Measurements from ENCODE around the gene FLYWCH2.
"Not testable (repeated sequence)": the region's sequence is repeated elsewhere in the genome, so short reads cannot be mapped to it uniquely, and the experiment has no call there.

Gene FLYWCH2

DNA sequence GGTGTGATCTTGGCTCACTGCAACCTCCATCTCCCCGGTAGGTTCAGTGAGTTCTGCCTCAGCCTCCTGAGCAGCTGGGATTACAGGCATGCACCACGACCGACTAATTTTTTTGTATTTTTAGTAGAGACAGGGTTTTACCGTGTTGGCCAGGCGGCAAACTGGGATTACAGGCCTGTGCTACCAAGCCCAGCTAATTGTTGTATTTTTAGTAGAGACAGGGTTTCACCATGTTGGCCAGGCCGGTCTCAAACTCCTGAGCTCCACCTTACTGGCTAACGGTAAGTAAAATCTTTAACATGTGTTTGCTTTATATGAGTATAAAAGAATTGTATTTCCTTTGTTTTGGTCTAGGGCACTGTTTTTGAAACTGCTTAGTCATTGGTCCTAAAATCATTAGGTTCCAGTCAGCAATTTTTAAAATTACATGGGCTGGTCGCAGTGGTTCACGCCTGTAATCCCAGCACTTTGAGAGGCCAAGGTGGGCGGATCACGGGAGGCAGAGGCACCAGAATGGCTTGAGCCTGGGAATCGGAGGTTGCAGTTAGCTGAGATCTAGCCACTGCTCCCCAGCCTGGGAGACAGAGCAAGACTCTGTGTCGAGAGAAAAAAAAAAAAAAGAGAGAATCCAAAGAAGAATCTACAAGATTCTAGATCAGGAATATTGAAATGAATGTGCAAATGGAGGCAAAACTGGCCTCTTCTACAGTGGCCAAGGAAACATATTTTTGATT lies 32.3 kb downstream of the FLYWCH2 start:
- DNase-seq, result no peak

DNA sequence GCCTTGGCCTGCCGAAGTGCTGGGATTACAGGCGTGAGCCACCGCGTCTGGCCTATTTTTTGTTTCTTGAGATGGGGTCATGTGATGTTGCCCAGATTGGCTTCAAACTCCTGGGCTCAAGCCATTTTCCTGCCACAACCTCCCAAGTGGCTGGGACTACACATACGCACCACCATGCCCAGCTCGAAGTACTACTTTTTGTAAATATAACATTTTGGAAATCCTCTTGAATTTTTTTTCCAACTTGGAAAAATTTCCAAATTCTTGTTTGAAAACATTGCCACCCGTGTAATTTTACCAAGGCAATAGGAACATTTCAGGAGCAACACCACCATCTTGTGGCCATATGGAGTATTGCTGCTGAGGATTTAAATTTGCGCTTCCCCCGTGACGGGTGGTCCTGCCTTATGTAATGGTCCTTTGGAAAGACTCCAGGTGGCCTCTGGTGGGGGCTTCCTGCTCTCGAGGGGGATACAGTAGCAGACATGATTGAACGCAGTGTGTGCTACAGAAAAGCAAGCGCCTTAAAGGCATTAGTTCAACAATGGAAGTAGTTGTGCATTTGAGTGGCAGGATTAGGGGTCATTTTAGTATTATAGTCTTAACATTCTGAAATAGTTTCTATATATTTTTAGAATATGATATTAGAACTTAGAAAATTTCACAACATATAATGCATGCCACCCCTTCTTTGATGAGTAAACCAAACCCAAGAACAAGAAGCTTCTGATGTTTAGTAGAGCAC lies 36.7 kb downstream of the FLYWCH2 start:
- DNase-seq, result peak; percentile 13

DNA sequence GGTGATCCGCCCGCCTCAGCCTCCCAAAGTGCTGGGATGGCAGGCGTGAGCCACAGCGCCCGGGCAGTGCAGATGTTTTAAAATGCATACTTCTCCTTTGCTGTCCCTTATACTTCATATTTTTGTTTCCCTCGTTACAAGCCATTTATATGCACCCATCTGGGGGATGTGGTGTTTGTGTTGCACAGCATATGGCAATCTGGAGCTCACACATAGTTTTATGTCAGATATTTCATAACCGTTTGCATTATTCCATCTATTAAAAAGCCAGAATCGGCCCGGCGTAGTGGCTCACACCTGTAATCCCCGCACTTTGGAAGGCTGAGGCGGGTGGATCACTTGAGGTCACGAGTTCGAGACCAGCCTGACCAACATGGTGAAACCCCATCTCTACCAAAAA lies 40.5 kb downstream of the FLYWCH2 start:
- no peak for DNase-seq

DNA sequence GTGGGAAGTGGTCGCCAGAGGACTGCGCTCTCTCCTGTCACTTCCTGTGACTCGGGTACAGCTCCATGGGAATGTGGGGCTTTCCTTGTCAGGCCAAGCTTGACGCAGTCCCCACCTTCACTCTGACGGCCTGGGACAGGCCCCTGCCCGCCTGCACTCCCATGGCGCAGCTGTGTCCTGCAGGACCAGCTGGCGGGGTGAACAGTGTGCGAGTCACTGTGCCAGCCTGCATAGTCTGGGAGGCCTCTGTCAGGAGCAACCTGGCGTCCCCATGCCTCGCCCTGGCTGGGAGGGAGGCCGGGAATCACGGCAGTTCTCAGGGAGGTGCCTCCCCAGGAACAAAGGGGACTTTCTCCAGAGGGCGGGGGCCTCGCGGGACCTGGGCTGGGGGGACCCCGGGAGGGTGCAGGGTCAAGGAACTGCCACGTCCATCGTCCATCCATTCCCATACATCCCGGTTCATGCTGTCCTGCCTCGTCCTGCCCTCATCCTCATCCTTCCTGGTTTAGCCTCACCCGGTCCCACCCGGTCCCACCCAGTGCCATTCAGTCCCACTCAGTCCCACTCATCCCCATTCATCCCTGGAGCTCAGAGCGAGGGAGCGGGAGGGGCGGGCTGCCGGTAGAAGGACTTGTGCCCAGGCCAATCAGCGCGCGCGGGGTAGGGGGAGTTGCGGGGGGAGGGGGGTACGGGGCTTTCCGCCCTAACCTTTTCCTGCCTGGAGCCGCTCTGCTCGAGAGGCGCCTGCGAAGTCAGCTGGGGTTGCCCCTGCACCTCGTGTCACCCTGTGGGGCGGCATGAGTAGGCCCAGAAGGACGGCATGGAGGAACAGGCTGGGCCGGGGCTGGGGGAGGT lies 42.1 kb downstream of the FLYWCH2 start:
- no peak for DNase-seq

DNA sequence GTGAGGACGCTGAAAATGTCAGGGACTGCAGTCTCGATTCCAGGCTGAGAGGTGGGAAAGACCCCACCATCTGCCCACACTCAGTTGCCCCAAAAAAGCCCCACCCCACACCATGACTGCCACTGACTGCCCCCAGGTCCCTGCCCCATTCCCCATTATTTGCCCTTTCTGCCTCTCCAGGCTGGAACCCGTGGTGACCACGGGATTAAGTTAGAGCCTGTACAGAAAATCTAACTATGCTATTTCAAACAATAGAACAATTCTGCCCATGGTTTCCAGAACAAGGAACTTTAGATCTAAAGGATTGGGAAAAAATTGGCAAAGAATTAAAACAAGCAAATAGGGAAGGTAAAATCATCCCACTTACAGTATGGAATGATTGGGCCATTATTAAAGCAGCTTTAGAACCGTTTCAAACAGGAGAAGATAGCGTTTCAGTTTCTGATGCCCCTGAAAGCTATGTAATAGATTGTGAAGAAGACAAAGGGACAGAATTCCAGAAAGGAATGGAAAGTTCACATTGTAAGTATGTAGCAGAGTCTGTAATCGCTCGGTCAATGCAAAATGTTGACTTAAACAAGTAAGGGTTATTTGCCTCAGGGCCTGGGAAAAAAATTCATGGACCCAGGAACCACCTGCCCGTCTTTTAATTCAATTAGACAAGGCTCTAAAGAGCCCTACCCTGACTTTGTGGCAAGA lies 43.1 kb downstream of the FLYWCH2 start:
- DNase-seq, result no peak

DNA sequence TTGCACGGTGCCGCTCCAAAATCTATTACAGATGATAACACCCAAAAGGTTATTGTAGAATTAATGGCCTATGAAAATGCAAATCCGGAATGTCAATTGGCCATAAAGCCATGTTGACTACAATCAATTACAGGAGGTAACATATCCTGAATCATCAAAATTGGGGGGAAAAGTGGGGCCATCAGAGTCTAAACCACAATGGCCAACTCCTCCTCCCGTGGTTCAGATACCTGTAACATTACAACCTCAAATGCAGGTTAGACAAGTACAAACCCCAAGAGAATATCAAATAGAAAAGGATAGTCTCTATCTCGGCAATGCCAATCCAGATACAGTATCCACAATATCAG lies 43.6 kb downstream of the FLYWCH2 start:
- no peak for DNase-seq

DNA sequence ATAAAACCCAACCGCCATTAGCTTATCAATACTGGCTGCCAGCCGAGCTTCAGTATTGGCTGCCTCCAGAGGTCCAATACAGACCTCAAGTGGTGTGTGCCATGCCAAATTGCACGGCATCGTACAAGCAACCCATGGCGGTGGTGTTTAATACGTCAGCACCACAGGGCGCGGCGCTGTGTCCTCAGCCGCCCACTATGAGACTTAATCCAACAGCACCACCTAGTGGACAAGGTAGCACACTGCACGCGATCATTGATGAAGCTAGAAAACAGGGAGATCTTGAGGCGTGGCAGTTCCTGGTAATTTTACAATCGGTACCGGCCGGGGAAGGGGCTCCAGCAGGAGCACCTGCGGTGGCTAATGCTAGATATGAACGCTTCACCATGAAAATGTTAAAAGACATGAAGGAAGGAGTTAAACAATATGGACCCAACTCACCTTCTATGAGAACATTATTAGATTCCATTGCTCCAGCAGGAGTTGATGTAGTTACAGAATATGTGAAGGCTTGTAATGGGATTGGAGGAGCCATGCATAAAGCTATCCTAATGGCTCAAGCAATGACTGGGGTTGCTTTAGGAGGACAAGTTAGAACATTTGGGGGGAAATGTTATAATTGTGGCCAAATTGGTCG lies 44.1 kb downstream of the FLYWCH2 start:
- DNase-seq, result peak; percentile 74

DNA sequence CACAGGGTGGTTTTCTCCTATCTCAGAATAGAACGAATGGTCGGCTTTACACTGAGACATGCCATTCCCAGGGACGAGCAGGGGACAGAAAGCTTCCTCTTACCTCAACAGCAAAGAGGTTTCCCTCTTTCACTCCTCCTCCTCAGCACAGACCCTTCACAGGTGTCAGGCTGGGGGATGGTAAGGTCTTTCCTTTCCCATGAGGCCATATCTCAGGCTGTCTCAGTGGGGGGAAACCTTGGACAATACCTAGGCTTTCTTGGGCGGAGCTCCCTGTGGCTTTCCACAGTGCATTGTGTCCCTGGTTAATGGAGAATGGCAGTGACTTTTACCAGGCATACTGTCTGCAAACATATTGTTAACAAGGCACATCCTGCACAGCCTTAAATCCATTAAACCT lies 45.1 kb downstream of the FLYWCH2 start:
- not testable (repeated sequence) for DNase-seq

DNA sequence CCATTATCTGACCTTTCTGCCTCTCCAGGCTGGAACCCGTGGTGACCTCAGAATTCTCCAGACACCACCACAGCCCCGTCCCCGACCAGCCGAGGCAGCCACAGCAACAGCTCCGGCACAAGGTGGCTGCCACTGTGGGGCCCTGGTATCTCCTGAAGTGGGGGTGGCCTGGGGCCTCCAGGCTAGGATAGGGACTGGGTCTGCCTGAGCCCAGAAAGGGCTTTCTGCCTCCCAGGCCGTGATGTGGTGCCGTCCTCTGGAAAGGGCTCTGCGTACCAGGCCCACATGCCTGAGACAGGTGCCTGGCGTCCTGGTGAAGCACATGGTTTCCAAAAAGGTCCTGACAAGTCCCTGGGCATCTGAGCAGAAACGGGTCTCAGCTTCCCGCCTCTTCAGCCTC lies 45.8 kb downstream of the FLYWCH2 start:
- no peak for DNase-seq

DNA sequence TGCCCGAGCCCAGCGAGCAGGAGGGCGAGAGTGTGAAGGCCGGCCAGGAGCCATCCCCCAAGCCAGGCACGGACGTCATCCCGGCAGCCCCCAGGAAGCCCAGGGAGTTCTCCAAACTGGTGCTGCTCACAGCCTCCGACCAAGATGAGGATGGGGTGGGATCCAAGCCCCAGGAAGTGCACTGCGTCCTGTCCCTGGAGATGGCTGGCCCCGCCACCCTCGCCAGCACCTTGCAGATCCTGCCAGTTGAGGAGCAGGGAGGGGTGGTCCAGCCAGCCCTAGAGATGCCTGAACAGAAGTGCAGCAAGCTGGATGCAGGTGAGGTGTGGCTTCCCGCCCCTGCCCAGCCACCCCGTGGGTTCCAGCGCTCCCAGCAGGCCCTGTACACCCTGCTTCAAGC lies 46.7 kb downstream of the FLYWCH2 start:
- no peak for DNase-seq

DNA sequence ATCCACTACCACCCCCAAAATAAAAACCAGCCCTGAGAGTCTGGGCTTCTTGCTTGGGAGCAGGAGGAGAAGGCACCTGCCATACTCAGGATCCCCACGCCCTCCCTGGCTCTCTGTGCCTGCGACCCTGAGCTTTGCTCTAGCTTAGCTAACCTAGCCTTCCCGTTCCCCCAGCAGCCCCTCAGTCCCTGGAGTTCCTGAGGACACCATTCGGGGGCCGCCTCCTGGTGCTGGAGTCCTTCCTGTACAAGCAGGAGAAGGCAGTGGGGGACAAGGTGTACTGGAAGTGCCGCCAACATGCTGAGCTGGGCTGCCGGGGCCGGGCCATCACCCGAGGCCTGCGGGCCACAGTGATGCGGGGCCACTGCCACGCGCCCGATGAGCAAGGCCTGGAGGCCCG lies 47.2 kb downstream of the FLYWCH2 start:
- no peak for DNase-seq

DNA sequence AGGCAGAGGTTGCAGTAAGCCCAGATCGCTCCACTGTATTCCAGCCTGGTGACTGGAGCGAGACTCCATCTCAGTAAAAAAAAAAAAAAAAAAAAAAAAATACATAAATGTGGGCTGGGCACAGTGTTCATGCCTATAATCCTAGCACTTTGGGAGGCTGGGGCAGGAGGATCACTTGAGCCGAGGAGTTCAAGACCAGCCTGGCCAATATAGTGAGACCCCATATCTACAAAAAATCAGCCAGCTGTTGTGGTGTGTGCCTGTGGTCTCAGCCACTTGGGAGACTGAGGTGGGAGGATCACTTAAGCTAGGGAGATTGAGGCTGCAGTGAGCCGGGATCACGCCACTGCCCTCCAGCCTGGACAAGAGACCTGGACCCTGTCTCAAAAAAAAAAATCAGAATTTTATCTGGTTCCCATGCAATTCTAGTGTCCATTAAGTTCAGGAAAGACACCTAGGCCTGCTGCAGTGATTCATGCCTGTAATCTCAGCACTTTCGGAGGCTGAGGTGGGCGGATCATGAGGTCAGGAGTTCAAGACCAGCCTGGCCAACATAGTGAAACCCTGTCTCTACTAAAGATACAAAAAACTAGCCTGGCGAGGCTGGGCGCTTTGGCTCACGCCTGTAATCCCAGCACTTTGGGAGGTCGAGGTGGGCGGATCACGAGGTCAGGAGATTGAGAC lies 48.4 kb downstream of the FLYWCH2 start:
- DNase-seq, result not testable (repeated sequence)

DNA sequence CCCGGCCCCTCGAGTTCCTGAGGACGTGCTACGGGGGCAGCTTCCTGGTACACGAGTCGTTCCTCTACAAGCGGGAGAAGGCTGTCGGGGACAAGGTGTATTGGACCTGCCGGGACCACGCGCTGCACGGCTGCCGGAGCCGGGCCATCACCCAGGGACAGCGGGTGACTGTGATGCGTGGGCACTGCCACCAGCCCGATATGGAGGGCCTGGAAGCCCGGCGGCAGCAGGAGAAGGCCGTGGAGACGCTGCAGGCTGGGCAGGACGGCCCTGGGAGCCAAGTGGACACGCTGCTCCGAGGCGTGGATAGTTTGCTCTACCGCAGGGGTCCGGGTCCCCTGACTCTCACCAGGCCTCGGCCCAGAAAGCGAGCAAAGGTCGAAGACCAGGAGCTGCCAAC lies 50.1 kb downstream of the FLYWCH2 start:
- DNase-seq, result no peak

DNA sequence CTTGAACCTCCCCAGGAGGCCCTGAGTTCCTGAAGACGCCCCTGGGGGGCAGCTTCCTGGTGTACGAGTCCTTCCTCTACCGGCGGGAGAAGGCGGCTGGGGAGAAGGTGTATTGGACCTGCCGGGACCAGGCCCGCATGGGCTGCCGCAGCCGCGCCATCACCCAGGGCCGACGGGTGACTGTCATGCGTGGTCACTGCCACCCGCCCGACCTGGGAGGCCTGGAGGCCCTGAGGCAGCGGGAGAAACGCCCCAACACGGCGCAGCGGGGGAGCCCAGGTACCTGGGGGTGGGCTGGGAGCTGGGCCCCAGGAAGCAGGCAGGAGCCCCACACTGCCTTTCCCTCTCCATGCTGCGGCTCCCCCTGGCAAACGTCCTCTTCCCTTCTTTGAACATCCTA lies 50.7 kb downstream of the FLYWCH2 start:
- DNase-seq, result no peak

DNA sequence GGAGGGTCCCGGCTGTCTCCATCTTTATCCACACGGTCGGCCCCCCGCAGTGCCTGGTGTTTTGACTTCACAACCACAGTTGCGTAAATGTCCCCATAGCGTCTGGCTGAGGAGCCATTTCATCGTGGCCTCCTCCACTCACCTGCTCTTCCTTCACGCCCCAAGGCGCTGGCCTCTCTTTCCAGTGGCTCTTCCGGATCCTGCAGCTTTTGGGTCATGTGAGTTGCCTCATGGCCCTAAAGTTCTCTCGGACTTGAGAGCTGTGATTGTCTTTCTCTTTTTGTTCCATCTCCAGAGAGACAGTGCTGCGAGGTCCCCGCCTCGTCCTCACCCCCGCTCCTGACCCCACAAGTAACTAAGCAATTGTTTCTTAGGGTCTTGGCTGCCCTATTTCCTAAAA lies 51.4 kb downstream of the FLYWCH2 start:
- DNase-seq, result no peak

DNA sequence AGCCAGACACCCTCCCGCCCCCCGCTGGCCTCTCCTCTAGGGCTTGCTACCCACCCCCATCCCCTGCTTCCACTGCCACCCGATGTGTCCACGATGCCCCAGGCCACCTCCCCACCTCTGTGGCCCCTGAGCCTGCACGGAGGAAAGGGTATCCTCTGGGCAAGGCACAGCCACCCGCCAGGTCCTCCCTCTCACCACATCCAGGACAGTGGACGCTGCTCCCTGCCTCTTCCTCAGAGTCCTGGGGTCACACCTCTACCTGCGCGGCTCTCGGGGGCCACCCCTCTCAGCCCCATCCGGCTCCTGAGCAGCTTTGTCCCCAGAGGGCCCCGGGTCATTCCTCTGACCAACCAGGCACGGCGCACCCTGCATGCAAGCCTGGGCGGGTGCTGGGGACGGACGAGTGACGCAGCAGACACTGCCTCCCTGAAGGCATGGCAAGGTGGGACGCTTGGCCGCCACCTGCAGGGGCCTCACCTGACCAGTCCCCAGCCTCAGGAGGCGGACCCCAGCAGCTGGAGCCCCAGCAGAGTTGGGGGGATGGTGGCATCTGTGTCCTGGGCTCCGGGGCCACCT lies 53.5 kb downstream of the FLYWCH2 start:
- DNase-seq, result no peak

DNA sequence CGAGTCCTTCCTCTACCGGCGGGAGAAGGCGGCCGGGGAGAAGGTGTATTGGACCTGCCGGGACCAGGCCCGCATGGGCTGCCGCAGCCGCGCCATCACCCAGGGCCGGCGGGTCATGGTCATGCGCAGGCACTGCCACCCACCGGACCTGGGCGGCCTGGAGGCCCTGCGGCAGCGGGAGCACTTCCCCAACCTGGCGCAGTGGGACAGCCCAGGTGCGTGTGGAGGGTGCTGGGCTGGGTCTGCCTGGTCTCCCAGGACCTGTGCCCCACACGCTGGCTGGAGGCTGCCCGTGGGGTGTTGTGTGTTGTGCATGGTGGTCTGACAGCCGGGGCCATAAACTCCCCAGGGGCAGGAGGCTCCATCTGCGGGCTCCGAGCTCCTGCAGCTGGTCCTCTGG lies 54.2 kb downstream of the FLYWCH2 start:
- DNase-seq, result no peak

DNA sequence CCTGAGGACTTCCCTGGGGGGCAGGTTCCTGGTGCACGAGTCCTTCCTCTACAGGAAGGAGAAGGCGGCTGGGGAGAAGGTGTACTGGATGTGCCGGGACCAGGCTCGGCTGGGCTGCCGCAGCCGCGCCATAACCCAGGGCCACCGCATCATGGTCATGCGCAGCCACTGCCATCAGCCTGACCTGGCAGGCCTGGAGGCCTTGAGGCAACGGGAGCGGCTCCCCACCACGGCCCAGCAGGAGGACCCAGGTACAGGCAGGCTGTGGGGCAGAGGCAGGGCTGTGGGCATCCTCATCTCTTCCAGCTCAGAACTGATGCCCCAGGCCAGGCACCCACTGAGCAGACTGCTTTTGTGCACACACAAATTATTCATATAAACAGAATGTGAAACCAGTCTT lies 55.2 kb downstream of the FLYWCH2 start:
- no peak for DNase-seq

DNA sequence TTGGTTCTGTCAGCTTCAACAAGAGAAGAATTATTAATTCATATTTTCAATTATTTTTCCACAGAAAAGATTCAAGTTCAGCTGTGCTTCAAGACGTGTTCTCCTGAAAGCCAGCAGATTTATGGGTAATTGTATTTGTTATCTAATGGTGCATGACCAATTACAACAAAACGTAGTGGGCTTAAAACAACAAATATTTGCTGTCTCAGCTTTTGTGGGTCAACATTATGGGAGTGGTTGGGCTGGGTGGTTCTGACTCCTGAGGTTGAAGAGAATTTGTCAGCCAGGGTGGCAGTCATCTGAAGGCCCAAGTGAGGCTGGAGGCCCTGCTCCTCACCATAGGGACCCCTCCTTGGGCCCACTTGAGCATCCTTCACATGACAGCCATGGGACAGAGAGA lies 57.0 kb downstream of the FLYWCH2 start:
- DNase-seq, result no peak

DNA sequence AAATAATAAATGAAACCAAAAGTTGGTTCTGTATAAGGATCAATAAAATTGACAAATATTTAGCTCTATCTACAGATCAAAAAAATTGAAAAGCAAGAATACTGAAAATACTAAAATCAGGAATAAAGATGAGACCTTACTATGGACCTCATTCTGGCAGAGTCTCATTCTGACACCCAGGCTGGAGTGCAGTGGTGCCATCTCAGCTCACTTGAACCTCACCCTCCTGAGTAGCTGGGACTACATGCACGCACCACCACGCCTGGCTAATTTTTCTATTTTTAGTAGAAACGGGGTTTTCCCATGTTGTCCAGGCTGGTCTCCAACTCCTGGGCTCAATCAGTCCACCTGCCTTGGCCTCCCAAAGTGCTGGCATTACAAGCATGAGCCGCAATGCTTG lies 59.0 kb downstream of the FLYWCH2 start:
- DNase-seq, result no peak

DNA sequence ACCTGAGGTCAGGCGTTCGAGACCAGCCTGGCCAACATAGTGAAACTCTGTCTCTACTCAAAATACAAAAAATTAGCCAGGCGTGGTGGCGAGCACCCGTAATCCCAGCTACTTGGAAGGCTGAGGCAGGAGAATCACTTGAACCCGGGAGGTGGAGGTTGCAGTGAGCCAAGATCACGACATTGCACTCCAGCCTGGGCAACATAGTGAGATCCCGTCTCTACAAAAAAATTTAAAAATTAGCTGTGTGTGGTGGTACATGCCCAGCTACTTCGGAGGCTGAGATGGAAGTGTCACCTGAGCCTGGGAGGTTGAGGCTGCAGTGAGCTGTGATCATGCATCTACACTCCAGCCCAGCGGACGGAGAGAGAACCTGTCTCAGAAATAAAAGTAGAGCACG lies 60.7 kb downstream of the FLYWCH2 start:
- not testable (repeated sequence) for DNase-seq

DNA sequence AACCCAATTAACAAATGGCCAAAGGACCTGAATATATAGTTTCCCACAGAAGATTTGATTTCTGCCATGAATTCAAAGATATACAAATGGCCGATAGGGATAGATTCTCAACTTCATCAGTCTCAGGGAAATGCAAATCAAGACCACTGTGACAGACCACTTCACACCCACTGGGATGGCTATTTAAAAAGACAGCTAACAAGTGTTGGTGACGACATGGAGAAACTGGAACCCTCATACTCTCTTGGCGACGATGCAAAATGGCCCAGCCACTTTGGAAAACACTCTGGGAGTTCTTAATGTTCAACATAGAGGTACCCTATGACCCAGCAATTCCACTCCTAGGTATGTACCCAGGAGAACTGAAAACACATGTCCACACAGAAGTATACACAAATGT lies 63.6 kb downstream of the FLYWCH2 start:
- no peak for DNase-seq

Data from NCI-H2029 (cell line).